GM18870 (cell line): Measurements from ENCODE around the gene PERM1.
"Not testable (repeated sequence)": the region's sequence is repeated elsewhere in the genome, so short reads cannot be mapped to it uniquely, and the experiment has no call there.

Experiments used
- ATAC-seq: cut with Tn5 transposase; IDR thresholded peaks from one replicate; pipeline ENCODE4 v1.9.1; 2021; ENCODE audit warnings: moderate library complexity; ENCODE audit not compliant: unreplicated experiment

Gene PERM1

GRCh38 chr1:979744-980072 is 2.2 kb downstream of the PERM1 start:
- ATAC-seq, result no peak

DNA sequence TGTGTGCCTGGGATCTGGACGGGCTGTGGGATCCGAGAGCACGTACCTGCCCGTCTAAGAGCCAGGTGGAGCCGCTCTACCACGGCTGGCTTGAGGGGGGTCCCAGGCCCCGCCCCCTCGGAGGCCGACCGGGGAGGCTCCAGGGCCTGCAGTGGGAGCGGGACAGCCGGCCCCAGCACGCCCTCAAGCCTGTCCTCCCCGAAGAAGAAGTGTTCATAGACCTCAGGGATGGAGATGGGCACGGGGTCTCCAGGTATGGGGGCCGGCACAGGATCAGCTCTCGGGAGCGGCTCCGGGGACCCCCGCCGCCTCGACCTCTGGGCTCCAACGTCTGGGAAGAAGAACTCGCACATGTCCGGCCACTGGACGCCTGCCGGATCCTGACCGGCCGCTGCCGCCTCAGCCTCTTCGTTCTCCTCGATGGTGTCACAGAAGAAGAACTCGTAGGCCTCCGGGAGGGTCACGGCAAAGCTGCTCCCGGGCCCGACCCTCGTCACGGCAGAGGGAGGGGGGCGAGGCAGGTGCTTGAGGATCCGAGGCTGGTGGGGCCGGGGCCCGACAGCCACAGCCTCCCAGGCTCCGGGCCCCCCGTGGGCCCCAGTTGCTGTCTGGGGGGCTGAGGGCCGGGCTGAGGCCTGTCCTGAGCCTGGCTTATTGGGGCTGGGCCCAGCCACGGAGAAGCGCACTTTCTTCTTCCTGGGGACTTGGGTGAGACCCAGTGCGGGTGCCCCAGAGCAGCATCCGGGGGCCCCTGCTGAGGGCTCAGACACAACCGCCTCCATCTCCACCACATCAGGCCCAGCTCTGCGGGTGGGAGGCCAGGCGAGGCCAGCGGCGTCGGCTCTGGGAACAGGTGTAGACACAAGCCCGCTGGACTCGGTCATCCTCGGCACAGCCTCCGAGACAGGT is 2.8 kb downstream of the PERM1 start:
- no peak for ATAC-seq

DNA sequence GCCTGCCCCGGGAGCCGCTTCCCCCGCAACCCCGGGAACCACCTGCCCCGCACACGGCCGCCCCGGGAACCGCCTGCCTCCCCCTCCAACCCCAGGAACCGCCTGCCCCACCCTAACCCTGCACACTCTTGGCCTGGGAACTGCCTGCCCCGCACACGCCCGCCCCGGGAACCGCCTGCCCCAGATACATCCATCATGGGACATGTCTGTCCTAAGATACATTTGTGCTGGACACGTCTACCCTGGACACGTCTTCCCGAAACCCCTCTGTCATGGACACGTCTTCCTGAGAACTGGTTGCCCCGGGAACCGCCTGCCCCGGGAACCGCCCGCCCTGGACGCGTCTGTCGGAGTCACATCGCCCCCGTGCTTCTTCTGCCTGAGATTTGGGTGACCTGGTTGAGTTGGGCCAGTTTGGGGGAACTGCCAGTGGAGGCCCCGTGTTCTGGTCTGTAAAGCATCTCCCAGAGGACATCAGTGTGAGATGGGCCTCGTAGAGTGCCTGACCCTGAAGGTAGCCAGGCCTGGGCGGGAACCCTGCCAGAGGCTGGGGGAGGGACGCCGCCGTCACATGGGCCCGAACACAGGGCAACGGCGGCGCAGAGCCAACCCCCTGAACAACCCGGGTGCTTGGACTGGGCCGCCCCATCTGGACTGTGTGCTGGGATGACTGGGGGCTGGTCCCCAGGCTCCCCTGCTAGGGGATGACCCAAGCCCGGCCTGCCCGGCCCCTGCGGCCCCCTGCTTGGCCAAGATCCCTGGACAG is 3.6 kb downstream of the PERM1 start:
- no peak for ATAC-seq

DNA sequence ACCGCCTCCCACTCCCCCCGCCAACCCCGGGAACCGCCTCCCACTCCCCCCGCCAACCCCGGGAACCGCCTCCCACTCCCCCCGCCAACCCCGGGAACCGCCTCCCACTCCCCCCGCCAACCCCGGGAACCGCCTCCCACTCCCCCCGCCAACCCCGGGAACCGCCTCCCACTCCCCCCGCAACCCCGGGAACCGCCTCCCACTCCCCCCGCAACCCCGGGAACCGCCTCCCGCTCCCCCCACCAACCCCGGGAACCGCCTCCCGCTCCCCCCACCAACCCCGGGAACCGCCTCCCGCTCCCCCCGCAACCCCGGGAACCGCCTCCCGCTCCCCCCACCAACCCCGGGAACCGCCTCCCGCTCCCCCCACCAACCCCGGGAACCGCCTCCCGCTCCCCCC is 5.1 kb downstream of the PERM1 start:
- not testable (repeated sequence) for ATAC-seq

DNA sequence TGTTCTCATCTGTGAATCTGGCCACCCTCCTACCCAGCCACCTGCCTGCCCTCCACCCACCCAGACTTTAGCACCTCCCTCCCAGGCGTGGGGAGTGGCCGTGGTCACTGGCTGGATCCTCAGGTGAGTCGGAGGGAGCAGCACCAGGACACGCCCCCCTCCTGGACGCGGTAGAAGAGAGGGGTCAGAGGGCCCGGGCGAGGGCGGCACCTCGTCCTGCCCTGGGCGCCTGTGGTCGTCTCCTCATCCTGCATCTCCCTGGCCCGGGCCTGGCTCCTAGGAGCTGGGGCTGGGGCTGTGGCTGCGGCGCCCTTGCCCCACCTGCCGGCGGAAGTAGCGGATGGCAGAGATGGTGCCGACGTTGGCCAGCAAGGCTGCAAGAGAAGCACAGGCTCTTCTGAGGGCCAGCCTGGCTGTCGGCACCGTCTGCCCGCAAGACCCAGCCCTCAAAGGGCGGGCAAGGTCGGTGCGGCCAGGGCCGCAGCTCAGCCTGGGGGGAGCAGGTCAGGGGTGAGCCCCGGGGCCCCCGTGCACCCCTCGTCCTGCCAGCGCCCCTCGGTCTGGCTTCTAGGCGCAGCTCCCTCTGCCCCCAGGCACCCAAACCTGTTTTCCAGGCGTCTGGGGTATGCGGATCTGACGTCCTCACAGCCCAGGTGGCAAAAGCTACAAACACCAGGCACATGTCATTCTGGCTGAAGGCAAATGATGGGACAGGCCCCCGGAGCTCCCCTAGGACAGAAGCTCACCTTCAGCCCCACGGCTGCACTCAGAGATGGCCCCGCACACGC is 5.8 kb downstream of the PERM1 start:
- no peak for ATAC-seq

DNA sequence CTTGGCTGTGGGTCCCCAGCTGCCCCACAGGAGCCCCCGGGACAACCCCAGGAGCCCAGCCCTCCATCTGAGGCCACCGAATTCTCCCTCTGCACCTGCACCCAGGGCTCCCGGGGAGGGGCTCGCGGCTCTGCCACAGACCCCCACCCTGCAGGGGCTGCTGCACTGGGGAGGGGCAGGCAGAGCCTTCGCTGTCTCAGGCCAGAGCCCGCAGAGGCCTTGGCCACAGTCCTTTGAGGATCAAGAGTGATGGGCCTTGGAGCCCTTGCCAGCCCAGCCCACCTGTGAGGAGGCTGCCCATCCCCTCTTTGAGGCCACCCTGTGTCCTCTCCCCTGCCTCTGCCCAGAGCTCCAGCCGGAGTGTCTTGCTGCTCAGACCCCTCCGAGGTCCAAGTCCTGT is 6.5 kb downstream of the PERM1 start:
- no peak for ATAC-seq

GRCh38 chr1:974687-975328 is 7.1 kb downstream of the PERM1 start:
- ATAC-seq, result no peak

- ATAC-seq, result no peak
These were observed 7.6 kb downstream of the PERM1 start for GRCh38 chr1:974293-974640.

GRCh38 chr1:973459-974292 is 8.2 kb downstream of the PERM1 start:
- no peak for ATAC-seq

DNA sequence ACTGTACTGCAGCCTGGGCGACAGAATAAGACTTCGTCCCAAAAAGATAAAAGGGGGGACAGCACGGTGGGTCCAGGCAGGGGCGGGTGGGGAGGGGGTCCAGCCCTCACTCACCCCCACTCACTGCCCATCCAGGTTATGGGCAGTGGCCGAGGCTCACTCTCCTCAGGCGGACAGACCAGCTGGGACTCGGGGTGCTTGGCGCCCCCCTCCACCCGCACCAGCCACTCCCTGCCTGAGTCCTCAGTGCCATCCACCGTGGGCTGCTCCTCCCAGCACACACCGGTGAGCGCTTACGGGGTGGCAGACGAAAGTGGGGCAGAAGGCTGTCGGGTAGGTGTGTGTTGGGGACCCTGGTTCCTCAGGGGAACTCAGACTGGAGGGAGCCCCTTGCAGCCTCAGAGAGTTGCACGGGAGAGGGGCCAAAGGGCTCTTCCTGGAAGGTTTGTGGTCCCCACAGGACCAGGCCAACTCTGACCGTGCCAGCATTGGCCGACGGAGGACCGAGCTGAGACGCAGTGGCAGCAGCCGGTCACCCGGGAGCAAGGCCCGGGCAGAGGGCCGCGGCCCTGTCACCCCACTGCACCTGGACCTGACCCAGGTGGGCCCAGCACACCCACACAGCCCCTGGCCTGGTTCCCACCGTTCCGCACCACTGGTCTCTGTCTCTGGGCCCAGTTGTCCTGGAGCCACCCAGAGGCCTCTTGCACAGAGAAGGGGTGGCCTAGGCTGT is 9.0 kb downstream of the PERM1 start:
- ATAC-seq, result no peak

GRCh38 chr1:971751-972506 is 10.0 kb downstream of the PERM1 start:
- ATAC-seq, result no peak

GRCh38 chr1:970973-971730 is 10.7 kb downstream of the PERM1 start:
- no peak for ATAC-seq

- ATAC-seq, result no peak
These were observed 11.5 kb downstream of the PERM1 start for GRCh38 chr1:970242-970972.

DNA sequence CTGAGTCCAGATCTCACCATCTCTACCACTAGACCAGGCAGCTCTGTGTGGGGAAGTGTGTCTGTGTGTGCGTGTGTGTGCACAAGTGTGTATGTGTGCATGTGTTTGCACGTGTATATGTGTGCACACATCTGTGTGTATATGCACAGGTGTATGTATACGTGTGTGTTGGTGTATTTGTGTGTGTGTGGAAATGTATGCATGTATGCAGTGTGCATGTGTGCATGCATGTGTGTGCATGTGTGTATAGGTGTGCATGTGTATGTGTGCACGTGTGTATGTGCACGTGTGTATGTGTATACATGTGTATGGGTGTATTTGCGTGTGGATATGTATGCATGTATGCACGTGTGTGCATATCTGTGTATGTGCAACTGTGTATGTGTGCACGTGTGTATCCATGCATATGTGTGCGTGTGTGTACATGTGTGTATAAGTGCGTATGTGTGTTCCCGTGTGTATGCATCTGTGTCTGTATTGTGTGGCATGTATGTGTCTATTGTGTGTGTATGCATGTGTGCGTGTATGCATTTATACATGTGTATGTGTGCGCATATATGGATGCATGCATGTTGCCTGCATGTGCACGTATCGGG is 12.5 kb downstream of the PERM1 start:
- ATAC-seq, result no peak

DNA sequence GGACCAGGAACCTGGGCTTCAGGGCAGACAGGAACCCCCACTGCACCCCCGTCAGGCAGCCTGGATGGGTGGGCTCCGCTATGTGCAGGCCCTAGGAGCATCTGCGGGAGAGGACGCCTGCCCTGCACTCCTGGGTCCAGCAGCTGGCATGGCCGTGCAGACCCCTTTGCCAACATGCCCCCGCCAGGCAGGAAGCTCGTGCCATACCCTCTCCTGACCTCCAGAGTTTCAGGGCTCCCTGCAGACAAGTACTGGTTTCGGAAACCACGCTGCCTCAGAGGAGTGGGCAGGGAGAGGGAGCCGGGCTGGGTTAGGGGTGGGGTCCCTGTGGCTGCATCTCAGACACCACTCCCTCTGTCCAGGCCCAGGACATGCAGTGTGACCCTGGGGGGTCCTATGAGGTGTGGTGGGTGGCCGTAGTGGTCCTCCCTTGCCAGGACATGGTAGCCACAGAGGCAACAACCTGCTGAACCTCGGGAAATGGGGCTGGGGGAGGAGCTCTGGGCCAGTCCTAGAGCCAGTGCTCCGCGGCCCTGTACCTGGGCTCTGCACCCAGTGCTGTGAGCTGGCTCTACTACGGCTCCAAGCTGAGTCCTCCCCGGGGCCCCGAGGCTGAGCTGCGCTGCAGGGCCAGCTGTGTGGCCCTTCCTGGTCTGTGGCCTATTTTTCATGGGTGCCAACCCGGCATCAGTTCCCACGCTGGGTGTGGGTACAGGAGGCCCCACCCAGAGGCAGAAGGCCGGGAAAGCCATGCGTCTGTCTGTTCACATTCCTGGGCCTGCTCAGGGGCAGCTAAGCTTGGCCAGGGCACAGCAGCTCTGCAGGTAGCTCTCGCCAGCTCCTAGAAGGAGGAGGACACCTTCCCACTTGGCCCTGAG is 14.2 kb downstream of the PERM1 start:
- no peak for ATAC-seq

- no peak for ATAC-seq
These were observed 15.1 kb downstream of the PERM1 start for GRCh38 chr1:966704-967300.
